ENCODE measurements around the gene TBATA.

The TBATA gene

GRCh38 chr10:70748801-70749573 is 36.2 kb downstream of the TBATA start:
- TF ChIP-seq, protein P1, sequence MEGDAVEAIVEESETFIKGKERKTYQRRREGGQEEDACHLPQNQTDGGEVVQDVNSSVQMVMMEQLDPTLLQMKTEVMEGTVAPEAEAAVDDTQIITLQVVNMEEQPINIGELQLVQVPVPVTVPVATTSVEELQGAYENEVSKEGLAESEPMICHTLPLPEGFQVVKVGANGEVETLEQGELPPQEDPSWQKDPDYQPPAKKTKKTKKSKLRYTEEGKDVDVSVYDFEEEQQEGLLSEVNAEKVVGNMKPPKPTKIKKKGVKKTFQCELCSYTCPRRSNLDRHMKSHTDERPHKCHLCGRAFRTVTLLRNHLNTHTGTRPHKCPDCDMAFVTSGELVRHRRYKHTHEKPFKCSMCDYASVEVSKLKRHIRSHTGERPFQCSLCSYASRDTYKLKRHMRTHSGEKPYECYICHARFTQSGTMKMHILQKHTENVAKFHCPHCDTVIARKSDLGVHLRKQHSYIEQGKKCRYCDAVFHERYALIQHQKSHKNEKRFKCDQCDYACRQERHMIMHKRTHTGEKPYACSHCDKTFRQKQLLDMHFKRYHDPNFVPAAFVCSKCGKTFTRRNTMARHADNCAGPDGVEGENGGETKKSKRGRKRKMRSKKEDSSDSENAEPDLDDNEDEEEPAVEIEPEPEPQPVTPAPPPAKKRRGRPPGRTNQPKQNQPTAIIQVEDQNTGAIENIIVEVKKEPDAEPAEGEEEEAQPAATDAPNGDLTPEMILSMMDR (IDR thresholded peaks at IDR 0.05): no peak

GRCh38 chr10:70748305-70748704 is 36.9 kb downstream of the TBATA start:
- TF ChIP-seq, protein P1 (IDR thresholded peaks at IDR 0.05): no peak

GRCh38 chr10:70747192-70747965 is 37.8 kb downstream of the TBATA start:
- TF ChIP-seq, protein P1 (IDR thresholded peaks at IDR 0.05): no peak

DNA sequence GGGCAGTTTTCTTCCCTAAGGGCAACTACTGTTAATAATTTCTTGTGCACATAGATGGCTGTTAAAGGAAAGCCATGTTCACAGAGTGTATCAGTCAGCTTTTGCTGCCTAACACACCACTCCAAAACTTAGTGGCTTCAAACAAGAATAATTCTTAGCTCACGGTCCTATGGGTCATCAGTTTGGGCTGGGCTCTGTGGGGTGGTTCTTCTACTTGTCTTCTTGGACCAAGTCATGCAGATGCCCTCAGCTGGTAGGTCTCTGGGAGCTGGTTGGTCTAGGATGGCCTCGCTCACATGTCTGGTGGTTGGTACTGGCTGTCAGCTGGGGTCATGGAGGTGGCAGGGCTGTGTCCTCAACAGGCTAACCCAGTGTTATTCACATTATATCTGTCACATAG is 39.6 kb downstream of the TBATA start:
- TF ChIP-seq, protein P1 (IDR thresholded peaks at IDR 0.05): no peak

GRCh38 chr10:70744617-70745143 is 40.5 kb downstream of the TBATA start:
- TF ChIP-seq, protein P1 (IDR thresholded peaks at IDR 0.05): no peak

DNA sequence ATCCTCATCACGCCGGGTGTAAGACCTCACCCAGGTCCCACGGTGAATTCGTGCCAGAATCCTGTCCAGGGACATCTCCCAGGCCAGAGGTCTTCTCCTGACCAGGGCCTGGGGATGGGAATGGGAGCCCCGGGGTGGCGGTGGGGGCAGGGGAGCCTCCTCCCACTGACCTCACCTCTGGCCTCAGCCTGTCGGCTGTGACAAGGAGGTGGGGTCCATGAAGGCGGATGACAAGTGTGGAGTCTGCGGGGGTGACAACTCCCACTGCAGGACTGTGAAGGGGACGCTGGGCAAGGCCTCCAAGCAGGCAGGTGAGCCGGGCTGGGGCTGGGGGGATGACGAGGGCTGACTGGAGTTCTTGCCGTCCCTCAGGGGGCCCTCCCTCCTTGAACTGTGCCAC is 41.3 kb downstream of the TBATA start:
- TF ChIP-seq, protein P1 (IDR thresholded peaks at IDR 0.05): no peak

GRCh38 chr10:70743430-70743788 is 41.8 kb downstream of the TBATA start:
- TF ChIP-seq, protein P1 (IDR thresholded peaks at IDR 0.05): no peak

All from LNCAP (cell line).